GM12891 (cell line): ENCODE results near the gene XPO1.

Experiments used
- PAX5 ChIP-seq: IDR thresholded peaks from 2 replicates; pipeline ENCODE4 v1.6.1; 2011; ENCODE audit warnings: low read length, moderate library complexity, mild to moderate bottlenecking; ENCODE audit not compliant: insufficient read depth, severe bottlenecking
- POLR2A ChIP-seq: IDR thresholded peaks from 2 replicates; pipeline ENCODE4 v1.6.1; 2011; ENCODE audit warnings: low read depth, low read length, control low read depth
- POLR2AphosphoS5 ChIP-seq: IDR thresholded peaks from 2 replicates; pipeline ENCODE4 v1.6.1; 2011; ENCODE audit warnings: low read depth, low read length, control low read depth
- POU2F2 ChIP-seq: IDR thresholded peaks from 2 replicates; pipeline ENCODE4 v1.6.1; 2011; ENCODE audit warnings: low read depth, mild to moderate bottlenecking, control low read depth, low read length, moderate library complexity
- SPI1 ChIP-seq: IDR thresholded peaks from 2 replicates; pipeline ENCODE4 v1.6.1; 2011; ENCODE audit warnings: low read depth, low read length, control low read depth
- TAF1 ChIP-seq: IDR thresholded peaks from 2 replicates; pipeline ENCODE4 v1.6.1; 2011; ENCODE audit warnings: low read depth, low read length, control low read depth

DNA sequence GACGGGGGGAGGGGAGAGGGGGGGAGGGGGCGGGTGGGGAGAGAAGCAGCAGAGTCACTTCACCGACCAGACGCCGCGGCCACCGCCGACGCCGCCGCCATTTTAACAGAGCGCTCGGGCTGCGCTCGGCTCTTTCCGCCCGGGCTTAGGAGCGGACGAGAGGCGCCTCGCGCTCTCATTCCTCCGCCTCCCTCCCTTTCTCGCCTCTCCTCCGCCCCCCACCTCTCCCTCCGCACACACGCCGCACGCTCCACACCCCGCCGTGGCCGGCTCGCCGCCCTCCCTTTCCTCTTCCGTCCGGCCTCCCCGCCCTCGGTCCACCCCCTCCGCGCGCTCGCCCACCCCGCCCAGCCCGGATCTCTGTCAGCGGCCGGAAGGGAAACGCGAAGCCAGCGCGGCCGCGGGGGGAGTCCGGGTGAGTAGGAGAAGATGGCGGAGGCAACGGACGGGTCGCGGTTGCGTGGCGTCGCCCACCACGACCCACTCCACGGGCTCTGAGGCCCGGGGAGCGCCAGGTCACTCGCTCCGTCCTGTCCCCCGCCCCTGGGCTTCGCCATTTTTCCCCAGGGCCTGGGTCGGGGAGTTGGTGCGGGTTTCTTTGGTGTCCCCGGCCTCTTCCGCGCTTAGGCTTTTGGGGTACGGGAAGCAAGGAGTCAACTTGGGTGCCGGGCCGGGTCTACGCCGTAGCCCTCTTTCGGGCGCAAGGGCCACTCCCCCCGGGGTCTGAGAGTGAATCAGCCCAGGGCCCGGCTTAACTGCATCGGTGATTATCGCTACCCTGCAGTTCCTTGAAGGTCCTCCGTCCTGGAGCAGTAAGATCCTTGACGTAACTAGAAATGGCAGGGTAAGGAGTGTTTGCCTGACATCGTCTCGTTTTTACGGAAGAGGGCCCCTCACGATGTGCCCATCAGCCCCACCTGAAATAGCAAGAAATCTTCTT is 66.9 kb downstream of the XPO1 start, which contains the start of gene USP34:
- TF ChIP-seq POLR2A (peak; percentile 96), TAF1 (peak; percentile 77), SPI1 (no peak), POLR2AphosphoS5 (peak; percentile 91), POU2F2 (no peak), PAX5 (peak; percentile 35)
